WTC11 (cell line): ENCODE data around the gene NELL2.
"Not testable (repeated sequence)": the region's sequence is repeated elsewhere in the genome, so short reads cannot be mapped to it uniquely, and the experiment has no call there.

ENCODE experiments used
- CTCF ChIP-seq: fragments of 200-600 bp; IDR thresholded peaks from 2 replicates; pipeline ENCODE4 v1.8.0; 2022; ENCODE audit warnings: antibody characterized with exemption
- HMGXB4 ChIP-seq: sonication (generic); formaldehyde crosslinking; IDR thresholded peaks from 2 replicates; pipeline ENCODE4 v1.8.1; 2023; ENCODE audit warnings: mild to moderate bottlenecking, moderate library complexity, missing genetic modification reagents
- IRF1 ChIP-seq: sonication (generic); formaldehyde crosslinking; IDR thresholded peaks from 2 replicates; pipeline ENCODE4 v1.8.0; 2023; ENCODE audit warnings: missing genetic modification reagents
- MAX ChIP-seq: sonication (generic); formaldehyde crosslinking; IDR thresholded peaks from 2 replicates; pipeline ENCODE4 v1.8.0; 2022; ENCODE audit warnings: mild to moderate bottlenecking, missing genetic modification reagents
- MYBL2 ChIP-seq: sonication (generic); formaldehyde crosslinking; IDR thresholded peaks from 2 replicates; pipeline ENCODE4 v1.8.1; 2023; ENCODE audit warnings: mild to moderate bottlenecking, moderate library complexity, missing genetic modification reagents
- NFATC4 ChIP-seq: fragments of 250-450 bp; sonication (Bioruptor Pico); IDR thresholded peaks from 2 replicates; pipeline ENCODE4 v1.9.0; 2021; ENCODE audit warnings: mild to moderate bottlenecking
- NFE2L1 ChIP-seq: sonication (generic); formaldehyde crosslinking; IDR thresholded peaks from 2 replicates; pipeline ENCODE4 v1.8.1; 2023; ENCODE audit warnings: missing genetic modification reagents
- NR1H2 ChIP-seq: sonication (generic); formaldehyde crosslinking; IDR thresholded peaks from 2 replicates; pipeline ENCODE4 v1.9.0; 2021; ENCODE audit warnings: mild to moderate bottlenecking, moderate library complexity, missing genetic modification reagents
- PREB ChIP-seq: sonication (generic); formaldehyde crosslinking; IDR thresholded peaks from 2 replicates; pipeline ENCODE4 v1.8.1; 2022; ENCODE audit warnings: mild to moderate bottlenecking, missing genetic modification reagents, moderate library complexity, borderline replicate concordance
- RORB ChIP-seq: fragments of 250-450 bp; sonication (Bioruptor Pico); IDR thresholded peaks from 2 replicates; pipeline ENCODE4 v1.9.0; 2021; ENCODE audit warnings: mild to moderate bottlenecking
- TCF7 ChIP-seq: sonication (generic); formaldehyde crosslinking; IDR thresholded peaks from 2 replicates; pipeline ENCODE4 v1.8.0; 2022; ENCODE audit warnings: mild to moderate bottlenecking, low read depth, missing genetic modification reagents, moderate library complexity
- USF2 ChIP-seq: sonication (generic); formaldehyde crosslinking; IDR thresholded peaks from 2 replicates; pipeline ENCODE4 v1.8.1; 2023; ENCODE audit warnings: mild to moderate bottlenecking, missing genetic modification reagents, moderate library complexity
- ZBTB43 ChIP-seq: sonication (generic); formaldehyde crosslinking; IDR thresholded peaks from 2 replicates; pipeline ENCODE4 v1.8.1; 2023; ENCODE audit warnings: mild to moderate bottlenecking, missing genetic modification reagents

GRCh38 chr12:44834996-44835395 is 41.1 kb downstream of the NELL2 start:
- TF ChIP-seq CTCF; HMGXB4 (CRISPR knock-in tag); USF2 (CRISPR knock-in tag); NFE2L1; MAX (CRISPR knock-in tag); MYBL2 (CRISPR knock-in tag); TCF7; RORB (CRISPR knock-in tag); NFATC4 (CRISPR knock-in tag); PREB; ZBTB43 (CRISPR knock-in tag); IRF1; NR1H2 (CRISPR knock-in tag): not testable (repeated sequence)
